Measurements from ENCODE around the gene TWIST2.

GRCh38 chr2:238852206-238852869, 4.5 kb downstream of the TWIST2 start:
- TF ChIP-seq, protein P1, sequence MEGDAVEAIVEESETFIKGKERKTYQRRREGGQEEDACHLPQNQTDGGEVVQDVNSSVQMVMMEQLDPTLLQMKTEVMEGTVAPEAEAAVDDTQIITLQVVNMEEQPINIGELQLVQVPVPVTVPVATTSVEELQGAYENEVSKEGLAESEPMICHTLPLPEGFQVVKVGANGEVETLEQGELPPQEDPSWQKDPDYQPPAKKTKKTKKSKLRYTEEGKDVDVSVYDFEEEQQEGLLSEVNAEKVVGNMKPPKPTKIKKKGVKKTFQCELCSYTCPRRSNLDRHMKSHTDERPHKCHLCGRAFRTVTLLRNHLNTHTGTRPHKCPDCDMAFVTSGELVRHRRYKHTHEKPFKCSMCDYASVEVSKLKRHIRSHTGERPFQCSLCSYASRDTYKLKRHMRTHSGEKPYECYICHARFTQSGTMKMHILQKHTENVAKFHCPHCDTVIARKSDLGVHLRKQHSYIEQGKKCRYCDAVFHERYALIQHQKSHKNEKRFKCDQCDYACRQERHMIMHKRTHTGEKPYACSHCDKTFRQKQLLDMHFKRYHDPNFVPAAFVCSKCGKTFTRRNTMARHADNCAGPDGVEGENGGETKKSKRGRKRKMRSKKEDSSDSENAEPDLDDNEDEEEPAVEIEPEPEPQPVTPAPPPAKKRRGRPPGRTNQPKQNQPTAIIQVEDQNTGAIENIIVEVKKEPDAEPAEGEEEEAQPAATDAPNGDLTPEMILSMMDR (IDR thresholded peaks at IDR 0.05): no peak
- peak in 2 of 4 donors; percentile 10 to 58 for TF ChIP-seq POLR2AphosphoS5 (IDR thresholded peaks at IDR 0.05)
- TF ChIP-seq POLR2A (IDR thresholded peaks at IDR 0.05): no peak
- no peak for TF ChIP-seq EP300 (IDR thresholded peaks at IDR 0.05)
